HEK293T (cell line): Measurements from ENCODE around the gene SPTA1.
"Not testable (repeated sequence)": the region's sequence is repeated elsewhere in the genome, so short reads cannot be mapped to it uniquely, and the experiment has no call there.

Source experiments
- CTCF ChIA-PET: fragments of 350-600 bp; formaldehyde crosslinking; extraction: SDS; loops from one replicate; lab custom pipeline; 2021; ENCODE audit warnings: antibody characterized with exemption, inconsistent platforms; lab: Yijun Ruan, JAX
- POLR2A ChIA-PET: fragments of 350-600 bp; formaldehyde crosslinking; extraction: SDS; loops from one replicate; lab custom pipeline; 2020; ENCODE audit warnings: antibody characterized with exemption, inconsistent platforms; lab: Yijun Ruan, JAX
- DNase-seq: peaks from one replicate; pipeline ENCODE4 v3.0.0; 2012; ENCODE audit warnings: mixed read lengths; ENCODE audit errors: extremely low spot score
- ARNT ChIP-seq: fragments of 450-650 bp; IDR thresholded peaks from 2 replicates; pipeline ENCODE4 v1.6.1; 2017; ENCODE audit warnings: mild to moderate bottlenecking
- BHLHE40 ChIP-seq: fragments of 450-650 bp; IDR thresholded peaks from 2 replicates; pipeline ENCODE4 v1.6.1; 2016; ENCODE audit warnings: mild to moderate bottlenecking, moderate library complexity, borderline replicate concordance
- CTBP1 ChIP-seq: fragments of 450-650 bp; IDR thresholded peaks from 2 replicates; pipeline ENCODE4 v1.6.1; 2016; ENCODE audit warnings: borderline replicate concordance
- ELF4 ChIP-seq: fragments of 450-650 bp; IDR thresholded peaks from 2 replicates; pipeline ENCODE4 v1.6.1; 2017; ENCODE audit warnings: antibody characterized with exemption
- FOXA1 ChIP-seq: fragments of 450-650 bp; IDR thresholded peaks from 2 replicates; pipeline ENCODE4 v1.6.1; 2016; ENCODE audit warnings: mild to moderate bottlenecking
- FOXK2 ChIP-seq: fragments of 450-650 bp; IDR thresholded peaks from 2 replicates; pipeline ENCODE4 v1.6.1; 2016; ENCODE audit warnings: mild to moderate bottlenecking
- FOXM1 ChIP-seq: fragments of 450-650 bp; IDR thresholded peaks from 2 replicates; pipeline ENCODE4 v1.6.1; 2017; ENCODE audit warnings: mild to moderate bottlenecking, borderline replicate concordance
- HDGF ChIP-seq: fragments of 450-650 bp; IDR thresholded peaks from 2 replicates; pipeline ENCODE4 v1.6.1; 2017; ENCODE audit warnings: antibody characterized with exemption, borderline replicate concordance
- L3MBTL2 ChIP-seq: fragments of 450-650 bp; conservative IDR thresholded peaks from 2 replicates; pipeline ENCODE4 v1.6.1; 2016; ENCODE audit warnings: mild to moderate bottlenecking
- LEF1 ChIP-seq: fragments of 450-650 bp; IDR thresholded peaks from 2 replicates; pipeline ENCODE4 v1.6.1; 2017; ENCODE audit warnings: mild to moderate bottlenecking, borderline replicate concordance
- NFRKB ChIP-seq: fragments of 450-650 bp; IDR thresholded peaks from 2 replicates; pipeline ENCODE4 v1.6.1; 2016; ENCODE audit warnings: mild to moderate bottlenecking, moderate library complexity
- SP1 ChIP-seq: fragments of 450-650 bp; IDR thresholded peaks from 2 replicates; pipeline ENCODE4 v1.6.1; 2017
- SUZ12 ChIP-seq: fragments of 450-650 bp; IDR thresholded peaks from 2 replicates; pipeline ENCODE4 v1.6.1; 2016; ENCODE audit warnings: mild to moderate bottlenecking
- TARDBP ChIP-seq: fragments of 450-650 bp; IDR thresholded peaks from 2 replicates; pipeline ENCODE4 v1.6.1; 2016
- ZNF384 ChIP-seq: fragments of 450-650 bp; IDR thresholded peaks from 2 replicates; pipeline ENCODE4 v1.6.1; 2016
- TF ChIP-seq, protein P1 (sequence below): fragments of 450-650 bp; IDR thresholded peaks from 2 replicates; pipeline ENCODE4 v1.6.1; 2016

Gene SPTA1

DNA sequence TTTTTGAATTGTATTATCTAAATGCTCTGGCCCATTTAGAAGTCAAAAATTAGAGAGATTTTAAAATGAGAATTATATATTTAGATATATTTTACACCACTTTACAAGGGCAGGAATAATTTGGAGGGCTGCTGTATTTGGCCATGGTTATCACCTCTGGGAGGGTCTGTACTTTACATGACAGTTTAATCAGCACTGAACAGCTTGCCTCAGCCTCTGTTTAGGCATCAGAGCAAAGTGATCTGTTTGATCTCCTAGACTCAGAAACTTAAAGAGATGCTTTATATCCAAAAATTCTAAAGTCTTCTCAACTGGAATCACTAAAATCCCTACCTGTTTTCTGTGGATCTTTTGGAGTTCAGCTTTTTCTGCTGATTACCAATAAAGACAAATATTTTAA, 5.4 kb upstream of the SPTA1 start:
- TF ChIP-seq, protein P1, sequence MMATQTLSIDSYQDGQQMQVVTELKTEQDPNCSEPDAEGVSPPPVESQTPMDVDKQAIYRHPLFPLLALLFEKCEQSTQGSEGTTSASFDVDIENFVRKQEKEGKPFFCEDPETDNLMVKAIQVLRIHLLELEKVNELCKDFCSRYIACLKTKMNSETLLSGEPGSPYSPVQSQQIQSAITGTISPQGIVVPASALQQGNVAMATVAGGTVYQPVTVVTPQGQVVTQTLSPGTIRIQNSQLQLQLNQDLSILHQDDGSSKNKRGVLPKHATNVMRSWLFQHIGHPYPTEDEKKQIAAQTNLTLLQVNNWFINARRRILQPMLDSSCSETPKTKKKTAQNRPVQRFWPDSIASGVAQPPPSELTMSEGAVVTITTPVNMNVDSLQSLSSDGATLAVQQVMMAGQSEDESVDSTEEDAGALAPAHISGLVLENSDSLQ = no peak
- no peak for TF ChIP-seq BHLHE40
- no peak for TF ChIP-seq FOXM1
- TF ChIP-seq CTBP1 = no peak
- TF ChIP-seq SP1 = no peak
- TF ChIP-seq L3MBTL2 = no peak
- no peak for TF ChIP-seq ELF4
- TF ChIP-seq ARNT = no peak
- no peak for TF ChIP-seq SUZ12
- no peak for TF ChIP-seq FOXK2
- CTCF ChIA-PET = no interaction called here
- POLR2A ChIA-PET = no interaction called here
- DNase-seq = no peak

DNA sequence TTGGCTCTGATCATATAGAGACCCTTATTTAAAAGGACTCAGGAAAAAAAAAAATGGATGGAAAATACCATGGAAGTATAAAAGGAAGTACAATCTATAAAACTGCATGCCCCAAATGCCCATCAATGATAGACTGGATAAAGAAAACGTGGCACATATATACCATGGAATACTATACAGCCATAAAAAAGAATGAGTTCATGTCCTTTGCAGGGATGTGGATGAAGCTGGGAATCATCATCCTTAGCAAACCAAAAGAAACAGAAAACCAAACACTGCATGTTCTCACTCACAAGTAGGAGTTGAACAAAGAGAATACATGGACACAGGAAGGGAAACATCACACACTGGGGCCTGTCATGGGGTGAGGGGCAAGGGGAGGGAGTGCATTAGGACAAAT, 4.6 kb upstream of the SPTA1 start:
- DNase-seq, CTCF ChIA-PET, POLR2A ChIA-PET: not testable (repeated sequence)

DNA sequence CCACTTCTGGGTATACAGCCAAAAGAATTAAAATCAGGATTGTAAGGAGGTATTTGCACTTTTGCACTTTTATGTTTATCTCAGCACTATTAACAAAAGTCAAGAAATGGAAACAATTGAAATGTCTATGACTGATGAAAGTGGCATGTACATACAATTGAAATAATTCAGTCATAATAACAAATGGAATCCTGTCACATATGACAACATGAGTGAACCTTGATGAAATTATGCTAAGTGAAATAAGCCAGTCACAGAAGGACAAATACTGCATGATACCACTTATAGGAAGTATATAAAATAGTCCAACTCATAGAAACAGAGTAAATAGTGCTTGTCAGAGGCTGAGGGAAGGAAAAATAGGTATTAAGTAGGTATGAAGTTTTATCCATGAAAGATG, 3.4 kb upstream of the SPTA1 start:
- POLR2A ChIA-PET = no interaction called here
- no peak for DNase-seq
- no peak for TF ChIP-seq FOXA1
- CTCF ChIA-PET = no interaction called here

DNA sequence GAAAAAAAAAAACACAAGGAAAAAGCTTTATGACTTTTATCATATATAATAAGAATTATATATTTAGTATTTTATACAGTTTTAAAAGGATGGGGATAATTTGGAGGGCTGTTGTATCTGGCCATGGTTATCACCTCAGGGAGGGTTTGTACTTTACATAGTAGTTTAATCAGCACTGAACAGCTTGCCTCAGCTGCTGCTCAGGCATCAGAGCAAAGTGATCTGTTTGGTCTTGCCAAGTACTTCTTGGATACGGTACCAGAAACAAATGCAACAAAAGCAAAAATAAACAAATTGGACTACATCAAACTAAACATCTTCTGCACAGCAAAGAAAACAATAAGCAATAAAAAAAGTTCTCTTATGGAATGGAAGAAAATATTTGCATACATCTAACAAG, 2.6 kb upstream of the SPTA1 start:
- TF ChIP-seq SP1 (no peak), LEF1 (no peak), HDGF (no peak), FOXK2 (no peak), ZNF384 (no peak), ARNT (no peak), FOXA1 (no peak), BHLHE40 (no peak), NFRKB (no peak), CTBP1 (no peak), TARDBP (no peak), SUZ12 (no peak), L3MBTL2 (no peak), ELF4 (no peak), FOXM1 (no peak)
- TF ChIP-seq, protein P1 = no peak
- ChIA-PET CTCF (no interaction called here), POLR2A (no interaction called here)
- no peak for DNase-seq

DNA sequence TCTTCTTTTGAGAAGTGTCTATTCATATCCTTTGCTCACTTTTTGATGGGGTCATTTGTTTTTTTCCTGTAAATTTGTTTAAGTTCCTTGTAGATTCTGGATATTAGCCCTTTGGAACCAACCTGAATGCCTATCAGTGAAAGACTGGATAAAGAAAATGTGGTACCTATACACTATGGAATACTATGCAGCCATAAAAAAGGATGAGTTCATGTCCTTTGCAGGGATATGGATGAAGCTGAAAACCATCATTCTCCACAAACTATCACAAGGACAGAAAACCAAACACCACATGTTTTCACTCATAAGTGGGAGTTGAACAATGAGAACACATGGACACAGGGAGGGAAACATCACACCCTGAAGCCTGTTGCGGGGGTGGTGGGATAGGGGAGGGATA, 1.8 kb upstream of the SPTA1 start:
- POLR2A ChIA-PET, CTCF ChIA-PET, DNase-seq: not testable (repeated sequence)

DNA sequence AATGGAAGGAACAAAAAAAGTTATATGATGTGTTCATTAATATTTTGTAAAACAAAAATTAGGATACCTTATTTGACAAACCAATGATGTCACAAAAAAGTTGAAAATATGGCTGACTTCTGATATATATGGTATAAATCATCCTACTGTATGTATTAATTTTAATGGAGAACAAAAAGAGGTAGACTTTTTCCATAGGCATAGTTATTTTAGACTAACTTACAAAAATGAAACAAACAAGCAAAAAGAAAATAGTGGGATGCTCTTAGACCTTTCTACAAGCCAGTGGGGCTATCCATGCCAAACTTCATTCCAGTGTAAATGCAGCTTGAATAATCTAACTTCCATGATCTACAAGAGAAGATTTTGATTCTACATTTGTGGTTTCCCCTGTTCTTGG, 522 bp upstream of the SPTA1 start:
- DNase-seq = no peak
- POLR2A ChIA-PET = no interaction called here
- TF ChIP-seq SP1 = no peak
- TF ChIP-seq L3MBTL2 = no peak
- TF ChIP-seq CTBP1 = no peak
- TF ChIP-seq, protein P1 = no peak
- no peak for TF ChIP-seq SUZ12
- TF ChIP-seq HDGF = no peak
- TF ChIP-seq FOXA1 = no peak
- no peak for TF ChIP-seq BHLHE40
- no peak for TF ChIP-seq ARNT
- no peak for TF ChIP-seq ELF4
- no peak for TF ChIP-seq ZNF384
- TF ChIP-seq FOXK2 = no peak
- CTCF ChIA-PET = no interaction called here

DNA sequence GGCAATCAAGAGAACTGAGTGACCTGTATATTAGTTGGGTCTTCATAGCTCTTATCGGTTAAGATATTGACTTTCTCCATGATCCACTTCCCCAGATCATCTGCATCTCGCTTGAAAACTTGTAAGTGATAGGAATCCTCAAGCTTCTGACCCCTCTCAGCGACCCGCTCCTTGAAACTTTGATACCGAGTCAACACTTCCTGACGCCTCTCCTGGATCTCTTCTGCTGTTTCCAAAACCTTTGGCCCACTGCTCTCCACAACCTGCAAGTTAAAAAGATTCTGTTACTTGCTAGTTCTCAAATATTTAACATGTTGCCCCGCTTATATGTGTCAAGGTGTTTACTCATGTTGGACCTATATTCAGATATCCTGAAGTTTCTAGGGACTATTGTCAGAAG, 1.4 kb downstream of the SPTA1 start:
- no peak for TF ChIP-seq FOXK2
- no peak for TF ChIP-seq ARNT
- no peak for TF ChIP-seq BHLHE40
- no peak for TF ChIP-seq NFRKB
- no peak for TF ChIP-seq LEF1
- no peak for TF ChIP-seq FOXM1
- no peak for TF ChIP-seq CTBP1
- no peak for TF ChIP-seq HDGF
- TF ChIP-seq, protein P1 = no peak
- no peak for TF ChIP-seq FOXA1
- TF ChIP-seq SP1 = no peak
- no peak for TF ChIP-seq TARDBP
- TF ChIP-seq ELF4 = no peak
- no peak for TF ChIP-seq SUZ12
- TF ChIP-seq L3MBTL2 = no peak
- TF ChIP-seq ZNF384 = no peak
- ChIA-PET CTCF (no interaction called here), POLR2A (no interaction called here)
- no peak for DNase-seq
